Stimulated activated CD4-positive, alpha-beta T cell treated with anti-CD3 and anti-CD28 coated beads, Interleukin-1b, Interleukin-23, amount 100 ng/mL, for 24 hours (primary cell): ENCODE results near the gene MYH16.
"Not testable (repeated sequence)": the region's sequence is repeated elsewhere in the genome, so short reads cannot be mapped to it uniquely, and the experiment has no call there.

Experiments used
- DNase-seq, 4 experiments: peaks; one replicate each; pipeline ENCODE4 v3.0.0-alpha.2; 2020; ENCODE audit warnings: low read depth in 4 of 4, low spot score in 1 of 4

MYH16 gene

DNA sequence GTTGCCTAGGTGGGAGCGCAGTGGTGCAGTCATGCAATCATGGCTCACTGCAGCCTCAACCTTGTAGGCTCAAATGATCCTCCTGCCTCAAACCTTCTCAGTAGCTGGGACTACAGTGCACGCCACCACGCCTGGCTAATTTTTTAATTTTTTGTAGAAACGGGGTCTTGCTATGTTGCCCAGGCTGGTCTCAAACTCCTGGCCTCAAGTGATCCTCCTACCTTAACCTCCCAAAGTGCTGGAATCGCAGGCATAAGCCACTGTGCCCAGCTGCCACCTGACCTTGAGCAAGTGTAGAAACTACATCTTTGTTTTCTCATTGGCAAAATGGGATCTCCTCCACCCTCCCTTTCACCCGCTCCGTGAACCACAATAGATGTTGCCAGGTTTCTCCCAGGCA is 15.0 kb upstream of the MYH16 start:
- no peak for DNase-seq

DNA sequence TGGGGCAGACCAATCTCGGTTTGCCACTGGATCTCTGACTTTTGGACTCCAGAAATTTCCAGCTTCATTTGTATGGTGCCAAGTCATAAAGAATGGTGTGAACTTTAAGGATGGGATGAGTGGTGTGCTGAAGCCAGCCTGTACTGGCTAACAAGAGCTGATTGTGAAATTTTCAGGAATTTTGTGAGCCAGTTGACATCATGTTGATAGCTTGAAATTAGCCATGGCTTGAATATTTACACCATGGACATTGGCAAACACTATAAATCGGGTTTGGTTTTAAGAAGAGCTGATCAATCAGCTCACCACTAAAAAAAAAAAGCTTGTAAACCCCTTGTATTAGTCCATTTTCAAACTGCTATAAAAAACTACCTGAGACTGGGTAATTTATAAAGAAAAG is 14.1 kb upstream of the MYH16 start:
- no peak for DNase-seq

DNA sequence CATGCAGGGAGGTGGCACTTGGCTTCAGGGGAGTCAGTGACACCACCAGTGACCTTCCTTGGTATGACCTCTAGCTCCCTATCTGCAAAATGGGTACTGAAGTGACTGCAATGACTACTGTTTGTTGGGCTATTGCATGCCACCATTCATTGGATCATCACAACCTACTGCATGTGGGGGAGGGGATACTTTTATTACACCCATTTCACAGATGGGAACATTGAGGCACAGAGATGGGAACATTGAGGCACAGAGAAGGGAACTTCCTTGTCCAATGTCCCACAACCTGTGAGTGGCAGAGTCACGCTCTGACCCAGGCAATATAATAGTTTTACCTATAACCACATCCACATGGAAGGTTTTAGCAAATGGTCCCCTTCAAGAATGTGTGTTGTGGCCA is 12.2 kb upstream of the MYH16 start:
- DNase-seq, result no peak

DNA sequence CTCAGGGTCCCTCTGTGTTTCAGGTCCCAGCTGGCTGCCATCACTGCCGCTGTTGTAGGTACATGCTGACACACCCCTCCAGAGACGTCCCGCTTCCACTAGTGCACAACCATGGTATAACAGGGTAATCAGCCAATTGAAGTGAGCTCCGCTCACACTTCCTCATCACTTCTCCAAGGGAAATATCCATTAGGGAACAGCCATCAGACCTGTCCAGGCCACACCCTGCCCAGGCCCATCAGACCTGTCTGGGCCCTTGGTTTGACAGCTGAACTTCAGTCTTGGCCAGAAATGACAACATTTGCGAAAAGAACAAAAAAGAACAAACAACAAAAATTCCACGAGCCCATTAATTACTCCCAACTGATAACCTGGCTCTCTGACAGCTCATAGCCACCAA is 11.0 kb upstream of the MYH16 start:
- no peak for DNase-seq

DNA sequence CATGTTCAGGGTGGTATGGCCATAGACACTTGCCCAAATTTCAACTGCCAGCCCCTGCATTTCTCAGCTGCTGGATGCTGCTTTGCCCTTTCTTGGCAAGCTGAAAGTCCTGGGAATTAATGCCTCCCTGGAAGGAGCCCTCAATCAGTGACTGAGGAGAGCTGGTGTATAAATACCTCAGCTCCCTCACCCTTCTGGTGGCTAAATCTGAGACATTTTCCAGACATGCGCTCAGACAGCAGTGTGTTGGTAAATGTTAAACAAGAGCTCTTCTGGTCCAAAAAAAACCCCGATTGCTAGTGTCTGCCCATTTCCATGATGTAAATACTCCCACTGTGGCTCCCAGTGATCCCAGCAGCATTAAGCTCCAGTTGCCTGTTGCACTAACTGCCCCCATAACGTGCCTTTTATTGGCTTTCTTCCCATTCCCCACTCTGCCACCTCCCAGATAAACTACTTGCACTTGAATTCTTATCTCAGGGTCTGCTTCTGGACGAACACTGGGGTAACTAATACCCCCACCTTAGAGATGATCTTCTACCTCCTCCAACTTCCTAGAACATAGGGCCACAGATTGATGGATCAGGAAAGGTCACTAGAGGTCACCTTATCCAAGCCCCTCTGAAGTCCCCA is 6.7 kb upstream of the MYH16 start:
- no peak for DNase-seq

DNA sequence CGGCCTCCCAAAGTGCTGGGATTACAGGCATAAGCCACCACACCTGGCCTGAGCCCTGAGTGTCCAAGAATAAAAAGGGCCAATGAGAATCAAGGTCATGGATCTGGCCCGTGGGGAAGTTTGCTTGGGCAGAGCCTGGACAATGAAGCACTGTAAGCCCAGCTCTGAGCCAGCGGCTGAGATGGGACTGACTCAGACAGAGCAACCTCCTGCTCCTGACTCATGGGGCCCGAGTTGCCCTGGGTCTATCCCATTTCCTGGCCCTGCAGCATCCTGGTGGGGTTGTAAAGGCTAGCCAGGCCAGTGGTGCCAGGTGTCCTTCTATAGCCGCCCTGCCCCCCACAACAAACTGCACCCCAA is 5.2 kb upstream of the MYH16 start:
- no peak for DNase-seq

DNA sequence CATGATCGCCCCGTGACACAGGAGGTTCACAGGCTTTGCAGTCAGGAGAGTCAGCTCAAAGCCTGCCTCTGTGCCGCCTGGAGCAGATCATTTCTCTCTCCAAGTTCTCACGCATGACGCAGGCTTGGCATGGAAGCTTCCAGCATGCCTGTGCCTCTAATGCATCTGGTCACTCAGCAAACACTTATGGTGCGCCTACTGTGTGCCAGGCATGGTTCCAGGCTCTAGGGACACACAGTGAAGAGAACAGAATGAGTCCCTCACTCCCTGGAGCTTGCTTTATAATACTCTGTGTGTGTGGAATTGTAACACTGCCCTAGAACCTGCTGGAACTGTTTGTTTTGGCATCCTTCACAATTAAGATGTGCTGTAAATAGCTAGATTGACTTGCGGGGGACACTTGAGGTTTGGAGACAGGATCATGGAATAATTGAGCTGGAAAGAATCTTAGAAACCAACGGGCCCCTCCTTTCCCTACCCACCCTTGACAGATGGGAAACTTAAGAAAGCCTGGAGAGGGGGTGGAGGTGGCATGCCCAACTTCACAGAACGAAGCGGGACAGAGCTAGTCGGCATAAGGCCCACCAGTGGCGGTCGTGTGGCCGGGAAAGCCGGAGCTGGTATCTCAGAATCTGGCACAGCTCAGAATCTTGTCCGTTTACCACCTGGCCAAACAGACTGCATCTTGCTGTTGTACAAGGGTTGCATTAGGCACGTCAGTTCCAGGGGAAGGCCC is 4.6 kb upstream of the MYH16 start:
- DNase-seq, result no peak

DNA sequence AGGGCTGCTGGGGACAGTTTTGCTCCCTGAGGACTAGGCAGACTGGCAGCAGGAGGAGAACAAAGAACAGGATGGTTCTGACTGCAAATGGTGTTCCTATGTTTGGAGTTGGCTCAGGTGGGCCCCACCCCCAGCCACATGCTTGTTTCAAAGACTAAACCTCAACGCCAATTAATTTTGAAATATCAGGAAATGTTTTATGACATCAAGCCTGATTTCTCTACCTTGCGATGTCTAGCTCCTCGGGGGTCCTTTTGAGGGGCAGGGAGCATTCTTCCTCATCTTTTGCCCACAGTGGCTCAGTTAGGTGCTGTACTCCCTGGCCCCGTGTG is 4.1 kb upstream of the MYH16 start:
- no peak for DNase-seq

DNA sequence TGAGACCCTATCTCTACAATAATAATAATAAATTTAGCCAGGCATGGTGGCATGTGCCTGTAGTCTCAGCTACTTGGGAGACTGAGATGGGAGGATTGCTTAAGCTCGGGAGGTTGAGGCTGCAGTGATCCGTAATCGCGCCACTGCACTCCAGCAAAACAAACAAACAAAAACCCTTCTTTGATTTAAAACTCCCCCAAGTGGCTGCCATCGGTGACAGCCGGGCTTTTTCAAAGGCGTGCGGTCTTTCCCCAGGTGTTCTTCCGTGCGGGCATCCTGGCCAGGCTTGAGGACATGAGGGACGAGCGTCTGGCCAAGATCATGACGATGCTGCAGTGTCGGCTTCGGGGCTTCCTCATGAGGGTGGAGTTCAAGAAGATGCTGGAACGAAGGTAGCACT is 1.9 kb upstream of the MYH16 start:
- no peak for DNase-seq

DNA sequence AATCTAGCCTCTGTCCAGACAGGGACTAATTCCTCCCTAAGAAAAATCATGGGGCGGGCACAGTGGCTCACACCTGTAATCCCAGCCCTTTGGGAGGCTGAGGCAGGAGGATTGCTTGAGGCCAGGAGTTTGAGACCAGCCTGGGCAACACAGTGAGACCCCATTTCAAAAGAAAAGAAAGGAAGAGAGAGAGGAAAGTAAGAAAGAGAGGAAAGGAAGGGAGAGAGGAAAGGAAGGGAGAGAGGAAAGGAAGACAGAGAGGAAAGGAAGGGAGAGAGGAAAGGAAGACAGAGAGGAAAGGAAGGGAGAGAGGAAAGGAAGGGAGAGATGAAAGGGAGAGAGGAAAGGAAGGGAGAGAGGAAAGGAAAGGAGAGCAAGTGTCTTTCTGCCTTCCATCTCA is 922 bp downstream of the MYH16 start:
- DNase-seq, result not testable (repeated sequence)

DNA sequence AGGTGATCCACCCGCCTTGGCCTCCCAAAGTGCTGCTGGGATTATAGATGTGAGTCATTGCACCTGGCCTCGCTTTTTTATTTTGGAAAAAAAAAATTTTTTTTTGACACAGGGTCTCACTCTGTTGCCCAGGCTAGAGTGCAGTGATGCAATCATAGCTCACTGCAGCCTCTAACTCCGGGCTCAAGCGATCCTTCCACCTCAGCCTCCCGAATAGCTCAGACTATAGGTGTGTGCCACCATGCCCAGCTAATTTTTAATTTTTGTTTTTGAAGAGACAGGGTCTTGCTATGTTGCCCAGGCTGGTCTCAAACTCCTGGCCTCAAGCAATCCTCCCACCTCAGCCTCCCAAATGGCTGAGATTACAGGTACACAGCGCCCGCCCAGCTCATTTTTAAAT is 2.3 kb downstream of the MYH16 start:
- not testable (repeated sequence) for DNase-seq

DNA sequence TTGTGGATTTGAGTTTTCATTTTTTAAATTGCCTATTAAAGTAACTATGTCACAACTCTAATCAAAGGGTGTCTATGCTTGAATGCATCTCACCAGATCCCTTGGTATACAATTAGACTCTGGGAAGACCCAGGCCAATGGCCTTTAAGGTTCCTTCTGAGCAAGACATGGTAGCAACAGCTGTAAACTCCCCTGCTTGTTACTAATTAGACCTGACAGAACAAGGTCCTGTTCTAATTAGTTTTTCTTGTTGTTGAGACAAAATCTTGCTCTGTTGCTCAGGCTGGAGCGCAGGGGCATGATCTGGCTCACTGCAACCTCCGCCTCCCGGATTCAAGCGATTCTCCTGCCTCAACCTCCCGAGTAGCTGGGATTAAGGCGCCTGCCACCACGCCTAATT is 2.9 kb downstream of the MYH16 start:
- DNase-seq, result no peak

DNA sequence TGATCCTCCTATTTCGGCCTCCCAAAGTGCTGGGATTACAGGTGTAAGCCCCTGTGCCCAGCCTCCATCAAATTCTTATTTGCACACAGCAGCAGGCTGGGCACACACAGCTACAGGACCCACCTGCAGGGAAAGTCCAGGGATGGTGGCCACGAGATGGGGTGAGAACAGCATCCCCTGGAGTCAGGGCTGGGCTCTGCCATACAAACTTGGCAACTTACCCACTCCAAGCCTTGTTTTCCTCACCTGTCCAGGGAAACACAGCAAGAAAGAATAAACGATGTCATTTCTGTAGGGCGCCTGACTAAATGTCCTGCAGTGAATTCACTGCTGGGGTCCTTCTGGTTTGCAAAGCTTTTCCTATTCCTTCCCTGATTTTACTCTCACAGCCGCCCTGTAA is 5.5 kb downstream of the MYH16 start:
- DNase-seq, result no peak

DNA sequence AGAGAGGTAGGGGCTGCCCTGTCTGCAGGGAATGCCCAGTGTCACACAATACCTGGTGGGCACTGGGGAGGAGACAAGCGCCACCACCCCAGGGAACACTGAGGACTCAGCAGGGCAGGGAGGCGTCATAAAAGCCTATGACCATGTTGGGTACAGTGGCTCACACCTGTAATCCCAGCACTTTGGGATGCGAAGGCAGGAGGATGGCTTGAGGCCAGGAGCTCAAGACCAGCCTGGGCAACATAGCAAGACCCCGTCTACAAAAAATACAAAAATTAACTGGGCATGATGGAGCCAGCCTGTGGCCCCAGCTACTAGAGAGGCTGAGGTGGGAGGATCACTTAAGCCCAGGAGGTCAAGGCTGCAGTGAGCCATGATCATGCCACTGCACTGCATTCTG is 11.5 kb downstream of the MYH16 start:
- not testable (repeated sequence) for DNase-seq

DNA sequence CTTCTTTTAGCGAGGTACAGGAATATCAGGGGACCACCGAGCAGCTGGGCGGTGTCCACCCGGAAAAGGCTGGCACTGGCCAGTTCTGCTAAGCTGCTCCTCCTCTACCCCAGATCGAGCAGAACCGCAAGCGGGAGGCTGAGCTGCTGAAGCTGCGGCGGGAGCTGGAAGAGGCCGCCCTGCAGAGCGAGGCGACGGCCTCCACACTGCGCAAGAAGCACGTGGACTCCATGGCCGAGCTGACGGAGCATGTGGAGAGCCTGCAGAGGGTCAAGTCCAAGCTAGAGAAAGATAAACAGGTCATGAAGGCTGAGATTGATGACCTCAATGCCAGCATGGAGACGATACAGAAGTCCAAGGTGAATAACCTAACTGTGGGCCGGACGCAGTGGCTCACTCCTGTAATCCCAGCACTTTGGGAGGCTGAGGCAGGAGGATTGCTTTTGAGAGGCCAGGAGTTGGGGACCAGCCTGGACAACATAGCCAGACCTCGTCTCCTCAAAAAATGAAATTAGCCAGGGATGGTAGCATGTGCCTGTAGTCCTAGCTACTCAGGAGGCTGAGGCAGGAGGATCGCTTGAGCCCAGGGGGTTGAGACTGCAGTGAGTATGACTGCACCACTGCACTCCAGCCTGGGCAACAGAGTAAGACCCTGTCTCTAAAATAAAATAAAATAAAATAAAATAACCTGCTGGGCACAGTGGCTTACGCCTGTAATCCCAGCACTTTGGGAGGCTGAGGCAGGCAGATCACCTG is 15.3 kb downstream of the MYH16 start:
- DNase-seq, result no peak

DNA sequence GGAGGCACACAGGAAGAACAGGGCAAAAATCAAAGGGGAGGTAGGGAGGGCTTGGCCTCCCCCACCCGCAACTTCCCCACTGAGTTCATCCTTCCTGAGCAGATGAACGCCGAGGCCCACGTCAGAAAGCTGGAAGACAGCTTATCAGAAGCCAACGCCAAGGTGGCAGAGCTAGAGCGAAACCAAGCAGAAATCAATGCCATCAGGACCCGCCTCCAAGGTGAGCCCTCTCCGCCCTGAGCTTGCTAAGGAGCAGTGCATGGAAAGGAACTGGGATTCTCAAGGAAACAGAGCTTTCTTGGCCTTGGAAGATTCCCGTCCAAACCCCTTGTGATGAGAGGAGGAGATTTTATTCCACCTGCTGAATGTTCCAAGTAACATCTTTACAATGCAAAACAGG is 16.5 kb downstream of the MYH16 start:
- DNase-seq, result no peak

DNA sequence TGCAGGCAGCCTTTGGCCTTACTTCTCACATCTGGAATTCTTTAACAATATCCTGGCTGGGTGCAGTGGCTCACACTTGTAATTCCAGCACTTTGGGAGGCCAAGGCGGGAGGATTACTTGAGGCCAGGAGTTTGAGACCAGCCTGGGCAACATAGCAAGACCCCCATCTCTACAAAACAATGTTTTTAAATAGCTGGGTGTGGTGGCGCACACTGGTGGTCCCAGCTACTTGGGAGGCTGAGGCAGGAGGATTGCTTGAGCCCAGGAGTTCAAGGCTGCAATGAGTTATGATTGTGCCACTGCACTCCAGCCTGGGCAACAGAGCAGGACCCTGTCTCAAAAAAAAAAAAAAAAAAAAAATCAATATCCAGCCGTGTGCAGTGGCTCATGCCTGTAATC is 17.5 kb downstream of the MYH16 start:
- not testable (repeated sequence) for DNase-seq

DNA sequence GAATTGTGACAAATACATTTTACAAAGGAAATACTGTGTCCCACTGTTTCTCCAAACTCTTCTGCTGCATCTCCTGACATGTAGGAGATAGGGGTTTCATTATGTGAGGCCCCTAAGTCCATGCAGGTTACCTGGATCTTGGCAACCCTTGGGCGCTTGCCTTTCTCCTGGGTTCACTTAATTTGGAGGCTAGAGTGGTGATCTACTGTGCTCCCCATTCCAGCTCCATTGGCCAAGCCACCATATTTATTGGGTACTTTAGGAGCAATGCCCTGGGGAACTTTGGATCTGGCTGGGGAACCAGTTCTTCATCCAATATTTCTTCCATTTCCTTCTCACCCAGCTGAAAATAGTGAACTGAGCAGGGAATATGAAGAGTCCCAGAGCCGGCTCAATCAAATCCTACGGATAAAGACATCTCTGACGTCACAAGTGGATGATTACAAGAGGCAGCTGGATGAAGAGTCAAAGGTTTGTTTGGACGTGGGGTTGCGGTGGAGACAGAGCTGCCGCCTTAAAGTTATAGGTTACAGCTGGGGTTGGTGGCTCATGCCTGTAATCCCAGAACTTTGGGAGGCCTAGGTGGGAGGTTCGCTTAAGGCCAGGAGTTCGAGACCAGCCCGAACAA is 18.5 kb downstream of the MYH16 start:
- DNase-seq, result no peak

DNA sequence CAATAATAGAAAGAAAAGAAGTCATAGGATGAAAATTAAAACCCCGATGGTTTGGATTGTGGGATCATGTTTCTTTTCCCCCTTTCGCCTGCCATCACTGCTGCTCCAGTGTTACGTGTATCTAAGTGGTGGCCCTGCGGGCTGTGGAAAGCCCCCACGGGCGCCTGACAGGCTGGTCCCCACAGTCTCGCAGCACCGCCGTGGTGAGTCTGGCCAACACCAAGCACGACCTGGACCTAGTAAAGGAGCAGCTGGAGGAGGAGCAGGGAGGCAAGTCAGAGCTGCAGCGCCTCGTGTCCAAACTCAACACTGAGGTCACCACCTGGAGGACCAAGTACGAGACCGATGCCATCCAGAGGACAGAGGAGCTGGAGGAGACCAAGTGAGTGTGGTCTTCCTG is 19.5 kb downstream of the MYH16 start:
- DNase-seq, result no peak

DNA sequence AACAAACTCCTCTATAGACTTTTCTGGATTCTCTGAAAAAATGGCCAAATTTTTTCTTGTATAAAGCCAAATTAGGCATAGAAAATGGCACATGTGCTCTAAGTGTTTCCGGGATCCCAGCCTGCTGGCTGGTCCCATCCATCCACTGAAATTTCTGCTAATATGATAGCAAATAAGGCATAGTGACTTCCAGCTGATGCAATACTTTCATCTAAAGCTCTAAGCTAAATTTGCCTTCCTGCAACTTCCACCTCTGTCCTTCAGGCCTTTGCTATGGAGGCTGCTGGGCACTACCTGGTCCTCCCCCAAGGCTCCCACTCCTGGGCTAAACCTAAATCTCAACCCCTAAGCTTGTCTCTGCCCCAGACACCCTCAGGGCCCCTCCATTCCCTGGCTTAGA is 20.5 kb downstream of the MYH16 start:
- DNase-seq, result no peak

DNA sequence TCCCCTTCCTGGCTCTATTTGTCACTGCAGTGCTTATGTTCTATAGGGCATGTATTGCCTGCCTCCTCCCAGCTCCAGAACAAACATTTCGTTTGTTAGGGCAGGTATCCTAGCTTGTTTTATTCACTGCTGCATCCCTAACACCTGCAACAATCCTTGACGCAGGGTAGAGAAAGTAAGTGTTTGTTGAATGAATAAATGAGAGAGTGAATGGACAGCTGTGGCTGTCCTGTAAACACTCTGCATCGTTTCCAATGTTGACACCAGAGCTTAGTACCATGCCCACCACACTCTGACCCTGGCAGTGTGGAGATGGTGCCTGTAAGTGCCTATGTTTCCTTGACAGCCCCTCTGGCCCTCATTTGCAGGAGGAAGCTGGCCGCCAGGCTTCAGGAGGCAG is 21.0 kb downstream of the MYH16 start:
- no peak for DNase-seq

DNA sequence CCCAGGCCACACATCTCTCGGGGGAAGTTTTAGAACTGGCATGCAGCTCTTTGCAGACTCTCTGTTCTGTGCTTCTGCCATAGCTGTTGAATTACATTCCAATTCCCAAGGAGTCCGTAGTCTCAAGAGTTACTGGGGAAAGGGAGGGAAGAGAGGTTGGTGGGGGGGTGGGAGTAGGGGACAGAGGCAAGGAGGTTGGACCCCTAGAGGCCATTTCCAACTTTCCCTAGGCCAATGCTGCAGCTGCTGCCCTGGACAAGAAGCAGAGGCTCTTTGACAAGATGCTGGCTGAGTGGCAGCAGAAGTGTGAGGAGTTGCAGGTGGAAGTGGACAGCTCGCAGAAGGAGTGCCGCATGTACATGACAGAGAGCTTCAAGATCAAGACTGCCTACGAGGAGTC is 23.8 kb downstream of the MYH16 start:
- no peak for DNase-seq
